BJ (cell line): ENCODE data around the gene STAT5A. TPM values are rescaled to one million over a fixed set of nuclear protein-coding genes. Genes with fewer than 3 reads are reported as not detected.
"Not testable (repeated sequence)": the region's sequence is repeated elsewhere in the genome, so short reads cannot be mapped to it uniquely, and the experiment has no call there.

ENCODE experiments used
- CTCF ChIA-PET: fragments of 350-600 bp; formaldehyde crosslinking; extraction: SDS; loops from one replicate; lab custom pipeline; 2021; ENCODE audit warnings: antibody characterized with exemption, inconsistent platforms; lab: Yijun Ruan, JAX
- POLR2A ChIA-PET: fragments of 300-600 bp; sonication (Branson Sonifier 250); formaldehyde crosslinking; extraction: SDS; loops from one replicate; lab custom pipeline; 2021; ENCODE audit warnings: antibody characterized with exemption; lab: Charles Lee
- DNase-seq: peaks from one replicate; pipeline ENCODE4 v3.0.0-alpha.2; 2011; ENCODE audit warnings: low read depth
- H3K27me3 ChIP-seq: 2 replicates; pipeline ENCODE4 v1.6.0; 2011; ENCODE audit warnings: low read length; ENCODE audit not compliant: control insufficient read depth, insufficient read depth
- H3K36me3 ChIP-seq: 2 replicates; pipeline ENCODE4 v1.5.1; 2011; ENCODE audit warnings: low read length; ENCODE audit not compliant: control insufficient read depth, insufficient read depth
- H3K4me3 ChIP-seq: 2 replicates; pipeline ENCODE4 v1.5.1; 2011; ENCODE audit warnings: low read depth, mild to moderate bottlenecking, control low read depth, low read length
- polyA plus RNA-seq: library from polyadenylated mRNA; depleted of rRNA; stranded (reverse); fragments of >200 nt; gene quantifications from 2 replicates; pipeline ENCODE4 v1.2.3, GENCODE V29; 2011
- TF ChIP-seq, protein P1 (sequence below): IDR thresholded peaks from 2 replicates; pipeline ENCODE4 v1.5.1; 2011; ENCODE audit warnings: low read depth, mild to moderate bottlenecking, control low read depth, inconsistent platforms, low read length, moderate library complexity; ENCODE audit not compliant: insufficient read depth

The STAT5A gene
- polyA plus RNA-seq, 1 experiment: 17.2 TPM

DNA sequence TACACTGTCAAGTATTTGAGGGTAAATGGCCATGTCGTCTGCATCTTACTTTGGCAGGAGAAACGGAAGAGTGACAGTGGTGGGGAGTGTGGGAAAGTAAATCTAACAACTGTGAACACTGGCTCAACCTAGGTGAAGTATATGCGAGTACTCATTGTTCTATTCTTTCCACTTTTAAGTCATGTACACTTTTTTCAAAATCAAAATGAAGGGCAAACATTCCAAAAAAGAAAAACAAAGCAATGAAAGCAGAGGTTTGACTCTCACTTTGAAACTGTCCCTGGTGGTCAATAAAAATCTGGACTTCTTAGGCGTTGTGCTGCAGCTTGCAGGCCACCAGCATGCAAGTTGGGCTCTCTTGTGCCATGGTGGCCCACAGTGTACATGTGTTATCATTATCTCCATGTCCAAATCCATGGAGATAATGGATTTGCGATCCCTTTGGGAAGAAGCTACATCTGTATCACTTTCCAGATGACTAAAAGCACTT is 44.8 kb upstream of the STAT5A start:
- no peaks in the 10 kb centered on the region; the same call in none of the 2 replicates for H3K36me3 ChIP-seq
- TF ChIP-seq, protein P1, sequence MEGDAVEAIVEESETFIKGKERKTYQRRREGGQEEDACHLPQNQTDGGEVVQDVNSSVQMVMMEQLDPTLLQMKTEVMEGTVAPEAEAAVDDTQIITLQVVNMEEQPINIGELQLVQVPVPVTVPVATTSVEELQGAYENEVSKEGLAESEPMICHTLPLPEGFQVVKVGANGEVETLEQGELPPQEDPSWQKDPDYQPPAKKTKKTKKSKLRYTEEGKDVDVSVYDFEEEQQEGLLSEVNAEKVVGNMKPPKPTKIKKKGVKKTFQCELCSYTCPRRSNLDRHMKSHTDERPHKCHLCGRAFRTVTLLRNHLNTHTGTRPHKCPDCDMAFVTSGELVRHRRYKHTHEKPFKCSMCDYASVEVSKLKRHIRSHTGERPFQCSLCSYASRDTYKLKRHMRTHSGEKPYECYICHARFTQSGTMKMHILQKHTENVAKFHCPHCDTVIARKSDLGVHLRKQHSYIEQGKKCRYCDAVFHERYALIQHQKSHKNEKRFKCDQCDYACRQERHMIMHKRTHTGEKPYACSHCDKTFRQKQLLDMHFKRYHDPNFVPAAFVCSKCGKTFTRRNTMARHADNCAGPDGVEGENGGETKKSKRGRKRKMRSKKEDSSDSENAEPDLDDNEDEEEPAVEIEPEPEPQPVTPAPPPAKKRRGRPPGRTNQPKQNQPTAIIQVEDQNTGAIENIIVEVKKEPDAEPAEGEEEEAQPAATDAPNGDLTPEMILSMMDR: no peak
- ChIA-PET POLR2A (no interaction called here), CTCF (no interaction called here)
- no peaks in the 10 kb centered on the region for H3K27me3 ChIP-seq
- no peak overlapping the region for H3K4me3 ChIP-seq
- DNase-seq: no peak

DNA sequence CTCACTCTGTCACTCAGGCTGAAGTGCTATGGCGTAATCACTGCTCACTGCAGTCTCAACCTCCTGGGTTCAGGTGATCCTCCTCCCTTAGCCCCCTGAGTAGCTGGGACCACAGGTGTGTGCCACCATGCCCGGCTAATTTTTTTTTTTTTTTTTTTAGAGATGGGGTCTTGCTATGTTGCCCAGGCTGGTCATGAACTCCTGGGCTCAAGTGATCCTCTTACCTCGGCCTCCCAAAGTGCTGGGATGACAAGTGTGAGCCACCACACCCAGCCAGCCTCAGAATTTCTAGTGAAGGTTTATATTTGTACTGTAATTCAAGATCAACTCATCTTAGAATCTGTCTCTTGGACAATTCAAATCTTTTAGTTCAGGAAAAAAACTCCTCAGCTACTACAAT is 44.2 kb upstream of the STAT5A start:
- H3K4me3 ChIP-seq, H3K36me3 ChIP-seq, CTCF ChIA-PET, H3K27me3 ChIP-seq, POLR2A ChIA-PET, DNase-seq: not testable (repeated sequence)

- H3K36me3 ChIP-seq, H3K4me3 ChIP-seq, POLR2A ChIA-PET, DNase-seq, H3K27me3 ChIP-seq, CTCF ChIA-PET: not testable (repeated sequence)
Measured at GRCh38 chr17:42245183-42245582, 43.1 kb upstream of the STAT5A start.

GRCh38 chr17:42246515-42246914 is 41.8 kb upstream of the STAT5A start:
- no peak overlapping the region for H3K4me3 ChIP-seq
- ChIA-PET POLR2A (no interaction called here), CTCF (no interaction called here)
- H3K36me3 ChIP-seq: no peaks in the 10 kb centered on the region; the same call in 1 of the 2 replicates
- DNase-seq: no peak
- TF ChIP-seq, protein P1: no peak
- no peaks in the 10 kb centered on the region for H3K27me3 ChIP-seq

- DNase-seq: no peak
- Histone ChIP-seq H3K27me3 (no peaks in the 10 kb centered on the region), H3K36me3 (no peaks in the 10 kb centered on the region; the same call in 1 of the 2 replicates), H3K4me3 (no peak overlapping the region)
- ChIA-PET CTCF (no interaction called here), POLR2A (interaction anchor here (0.8 kb wide), 1 partner anchor 258 kb away, joined by 10 read pairs; no protein-coding TSS in a partner anchor)
- TF ChIP-seq, protein P1: no peak
Measured at GRCh38 chr17:42247734-42248133, 40.6 kb upstream of the STAT5A start.

GRCh38 chr17:42248351-42249179 is 39.7 kb upstream of the STAT5A start:
- no peak for DNase-seq
- TF ChIP-seq, protein P1: no peak
- Histone ChIP-seq H3K36me3 (no peaks in the 10 kb centered on the region; the same call in 1 of the 2 replicates), H3K4me3 (peak overlapping the region; percentile 18; the same call in 1 of the 2 replicates), H3K27me3 (no peaks in the 10 kb centered on the region)
- ChIA-PET POLR2A (interaction anchor here (0.8 kb wide), 2 partner anchors 16 to 259 kb away, joined by 4 to 10 read pairs; no protein-coding TSS in a partner anchor), CTCF (interaction anchor here (0.7 kb wide), 1 partner anchor 279 kb away, joined by 3 read pairs; no protein-coding TSS in a partner anchor)
